Measurements from ENCODE around the gene NOLC1.

NOLC1 gene

DNA sequence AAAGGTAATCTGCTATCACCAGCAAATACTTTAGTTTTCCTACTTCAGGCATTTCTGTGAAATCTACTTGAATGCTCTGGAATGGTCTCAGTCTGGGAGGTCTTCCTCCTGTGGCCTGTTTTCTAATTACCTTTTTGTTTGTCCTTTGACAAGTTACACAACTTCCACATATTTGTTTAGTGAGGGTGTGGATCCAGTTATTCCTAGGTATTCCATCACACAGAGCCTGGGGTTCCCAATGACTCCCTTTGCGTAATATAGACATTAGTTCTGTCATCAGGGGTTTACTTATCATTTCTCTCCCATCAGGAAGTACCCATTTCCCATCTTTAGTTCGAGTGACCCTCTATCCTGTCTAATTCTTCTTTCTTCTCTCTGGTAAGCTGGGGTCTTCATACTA is 45.8 kb downstream of the NOLC1 start:
- H3K4me2 ChIP-seq = no peak overlapping the region
- TF ChIP-seq Cebpa-rat (IDR thresholded peaks at IDR 0.05) = no peak
- H3K4me1 ChIP-seq = no peaks in the 10 kb centered on the region

DNA sequence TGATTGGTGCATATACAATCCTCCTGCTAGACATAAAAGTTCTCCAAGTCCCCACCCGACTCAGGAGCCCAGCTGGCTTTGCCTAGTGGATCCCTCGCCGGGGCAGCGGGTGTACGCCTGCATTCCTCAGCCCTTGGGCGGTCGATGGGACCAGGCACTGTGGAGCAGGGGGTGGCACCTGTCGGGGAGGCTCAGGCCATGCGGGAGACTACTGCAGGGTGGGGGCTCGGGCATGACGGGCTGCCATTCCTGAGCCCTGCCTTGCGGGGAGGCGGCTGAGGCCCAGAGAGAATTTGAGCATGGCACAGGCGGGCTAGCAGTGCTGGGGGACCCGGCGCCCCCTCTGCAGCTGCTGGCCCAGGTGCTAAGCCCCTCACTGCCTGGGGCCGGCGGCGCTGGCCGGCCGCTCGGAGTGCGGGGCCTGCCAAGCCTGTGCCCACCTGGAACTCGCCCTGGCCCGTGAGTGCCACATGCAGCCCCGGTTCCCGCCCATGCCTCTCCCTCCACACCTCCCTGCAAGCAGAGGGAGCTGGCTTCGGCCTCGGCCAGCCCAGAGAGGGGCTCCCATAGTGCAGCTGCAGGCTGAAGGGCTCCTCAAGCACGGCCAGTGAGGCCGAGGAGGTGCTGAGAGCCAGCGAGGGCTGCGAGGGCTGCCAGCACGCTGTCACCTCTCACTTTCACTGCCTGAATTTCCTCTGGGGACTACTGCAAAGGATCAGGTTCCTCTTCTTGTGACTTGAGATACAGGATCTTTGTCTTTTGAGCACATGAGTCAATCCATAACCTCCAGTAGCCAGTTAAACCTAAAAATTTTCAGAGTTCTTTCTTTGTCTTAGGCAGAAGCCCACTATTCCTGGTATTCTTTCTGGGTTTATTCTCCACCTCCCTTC is 48.8 kb downstream of the NOLC1 start:
- H3K36me3 ChIP-seq = 0 out of 2 replicates have a peak, but pooled peaks cover 4% of the 10 kb centered on the region
- no peaks in the 10 kb centered on the region for H3K27me3 ChIP-seq
- H3K9me3 ChIP-seq = peaks cover 30% of the 10 kb centered on the region
- H3K9ac ChIP-seq = no peak overlapping the region
- no peaks in the 10 kb centered on the region for H4K20me1 ChIP-seq
- TF ChIP-seq Cebpa-rat (IDR thresholded peaks at IDR 0.05) = no peak
- no peak overlapping the region for H3K27ac ChIP-seq
- no peaks in the 10 kb centered on the region for H3K4me1 ChIP-seq
- H3K4me3 ChIP-seq = no peak overlapping the region
- no peak overlapping the region for H3K4me2 ChIP-seq

More for the DNA sequence above, 45.8 kb downstream of the NOLC1 start:
- H3K27me3 ChIP-seq = no peaks in the 10 kb centered on the region
- no peaks in the 10 kb centered on the region for H3K36me3 ChIP-seq
- no peak overlapping the region for H3K9ac ChIP-seq
- no peak overlapping the region for H3K27ac ChIP-seq
- peaks cover 18% of the 10 kb centered on the region for H3K9me3 ChIP-seq
- H4K20me1 ChIP-seq = no peaks in the 10 kb centered on the region
- H3K4me3 ChIP-seq = no peak overlapping the region

DNA sequence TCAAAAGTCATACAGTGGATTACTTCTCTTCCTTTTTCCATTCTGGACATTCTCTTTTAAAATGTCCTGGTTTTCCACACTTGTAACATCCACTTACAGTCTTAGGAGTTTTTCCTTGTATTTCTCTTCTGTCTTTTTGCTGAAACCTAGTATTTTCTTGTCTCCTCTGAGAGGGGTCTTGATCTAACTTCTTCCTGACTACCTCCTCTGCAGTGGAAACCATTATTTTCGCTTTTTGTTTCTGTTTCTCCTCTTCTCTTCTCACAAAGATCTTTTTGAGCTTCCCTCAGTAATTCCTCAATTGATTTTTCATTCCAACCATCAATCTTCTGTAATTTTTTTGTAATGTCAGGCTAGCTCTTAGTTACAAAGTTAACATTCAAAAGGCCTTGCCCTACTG is 50.2 kb downstream of the NOLC1 start:
- Histone ChIP-seq H3K36me3 (0 out of 2 replicates have a peak, but pooled peaks cover 4% of the 10 kb centered on the region), H3K4me3 (no peak overlapping the region), H3K9ac (no peak overlapping the region), H3K27ac (no peak overlapping the region), H3K4me1 (no peaks in the 10 kb centered on the region), H3K9me3 (peaks cover 30% of the 10 kb centered on the region), H4K20me1 (no peaks in the 10 kb centered on the region), H3K4me2 (no peak overlapping the region), H3K27me3 (no peaks in the 10 kb centered on the region)
- no peak for TF ChIP-seq Cebpa-rat (IDR thresholded peaks at IDR 0.05)

DNA sequence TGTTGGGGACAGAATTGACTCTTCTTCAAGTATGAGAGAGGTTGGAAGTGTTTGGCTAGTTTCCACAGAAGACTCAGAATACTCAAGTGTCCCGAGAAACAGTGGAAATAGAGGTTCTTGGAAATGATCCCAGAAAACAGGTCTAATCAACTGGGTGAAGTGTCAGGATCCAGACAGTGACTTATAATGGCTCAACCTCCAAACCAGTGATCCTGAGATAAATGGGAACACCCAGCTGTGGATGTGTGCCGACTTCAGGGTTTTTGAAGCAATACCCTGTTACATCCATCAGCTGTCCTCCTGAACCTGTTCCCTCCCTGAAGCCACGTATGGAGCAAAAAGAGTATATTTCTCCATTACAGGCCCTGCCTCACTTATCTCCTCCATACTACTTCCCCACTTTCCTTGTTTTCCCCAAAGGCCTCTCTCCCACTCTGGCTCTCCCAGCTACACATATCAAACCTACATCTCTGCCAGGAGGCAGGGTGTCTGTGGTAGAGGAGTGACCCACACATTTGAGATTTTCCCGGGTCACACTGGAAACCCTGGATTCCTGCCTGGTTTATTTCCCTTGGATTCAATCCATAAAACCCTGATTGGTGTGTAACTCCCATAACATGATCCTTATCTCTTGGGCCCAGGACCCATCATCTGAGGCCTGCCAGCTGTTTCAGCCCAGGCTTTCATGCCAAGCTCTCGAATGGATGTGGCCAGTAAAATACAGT is 56.3 kb downstream of the NOLC1 start:
- H3K4me3 ChIP-seq = no peak overlapping the region
- H3K9ac ChIP-seq = no peak overlapping the region
- no peak for TF ChIP-seq Cebpa-rat (IDR thresholded peaks at IDR 0.05)
- H3K36me3 ChIP-seq = 0 out of 2 replicates have a peak, but pooled peaks cover 4% of the 10 kb centered on the region
- peaks cover 18% of the 10 kb centered on the region for H3K9me3 ChIP-seq
- H3K4me1 ChIP-seq = no peaks in the 10 kb centered on the region
- no peak overlapping the region for H3K27ac ChIP-seq
- no peak overlapping the region for H3K4me2 ChIP-seq
- H4K20me1 ChIP-seq = no peaks in the 10 kb centered on the region
- H3K27me3 ChIP-seq = no peaks in the 10 kb centered on the region

DNA sequence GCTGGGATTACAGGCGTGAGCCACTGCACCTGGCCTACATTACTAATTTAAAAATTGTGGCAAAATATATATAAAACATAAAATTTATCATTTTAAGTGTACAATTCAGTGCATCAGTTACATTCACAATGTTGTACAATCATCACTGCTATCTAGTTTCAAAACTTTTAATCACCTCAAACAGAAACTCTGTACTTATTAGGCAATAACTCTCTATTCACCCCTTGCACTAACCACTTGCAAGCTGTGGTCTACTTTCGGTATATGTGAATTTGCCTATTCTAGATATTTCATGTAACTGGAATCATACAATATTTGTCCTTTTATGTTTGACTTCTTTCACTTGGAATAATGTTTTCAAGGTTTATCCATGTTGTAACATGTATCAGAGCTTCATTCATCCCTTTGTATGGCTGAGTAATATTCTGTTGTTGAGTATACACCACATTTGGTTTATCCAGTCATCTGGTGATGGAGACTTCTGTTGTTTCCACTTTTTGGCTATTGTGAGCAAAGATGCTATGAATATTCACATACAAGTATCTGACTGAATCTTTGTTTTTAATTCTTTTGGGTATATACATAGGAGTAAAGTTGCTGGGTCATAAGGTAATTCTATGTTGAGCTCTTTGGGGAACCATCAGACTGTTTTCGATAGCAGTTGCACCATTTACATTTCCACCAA is 59.6 kb downstream of the NOLC1 start:
- H4K20me1 ChIP-seq = no peaks in the 10 kb centered on the region
- H3K36me3 ChIP-seq = no peaks in the 10 kb centered on the region
- H3K4me3 ChIP-seq = no peak overlapping the region
- no peak overlapping the region for H3K4me2 ChIP-seq
- no peaks in the 10 kb centered on the region for H3K27me3 ChIP-seq
- no peaks in the 10 kb centered on the region for H3K9me3 ChIP-seq
- no peak for TF ChIP-seq Cebpa-rat (IDR thresholded peaks at IDR 0.05)
- H3K27ac ChIP-seq = no peak overlapping the region
- no peaks in the 10 kb centered on the region for H3K4me1 ChIP-seq
- H3K9ac ChIP-seq = no peak overlapping the region

Measured in BLaER1 (cell line).